ENCODE results near the gene NME3.

Gene NME3

GRCh38 chr16:1793578-1794220 lies 22.4 kb upstream of the NME3 start, which contains the start of gene IGFALS:
TSS of gene IGFALS (minus strand) at chr16:1793705. CDS start at chr16:1793652, 53 bp downstream.
- no peak for DNase-seq

- DNase-seq: no peak
Measured at GRCh38 chr16:1792836-1793577, 21.7 kb upstream of the NME3 start.

DNA sequence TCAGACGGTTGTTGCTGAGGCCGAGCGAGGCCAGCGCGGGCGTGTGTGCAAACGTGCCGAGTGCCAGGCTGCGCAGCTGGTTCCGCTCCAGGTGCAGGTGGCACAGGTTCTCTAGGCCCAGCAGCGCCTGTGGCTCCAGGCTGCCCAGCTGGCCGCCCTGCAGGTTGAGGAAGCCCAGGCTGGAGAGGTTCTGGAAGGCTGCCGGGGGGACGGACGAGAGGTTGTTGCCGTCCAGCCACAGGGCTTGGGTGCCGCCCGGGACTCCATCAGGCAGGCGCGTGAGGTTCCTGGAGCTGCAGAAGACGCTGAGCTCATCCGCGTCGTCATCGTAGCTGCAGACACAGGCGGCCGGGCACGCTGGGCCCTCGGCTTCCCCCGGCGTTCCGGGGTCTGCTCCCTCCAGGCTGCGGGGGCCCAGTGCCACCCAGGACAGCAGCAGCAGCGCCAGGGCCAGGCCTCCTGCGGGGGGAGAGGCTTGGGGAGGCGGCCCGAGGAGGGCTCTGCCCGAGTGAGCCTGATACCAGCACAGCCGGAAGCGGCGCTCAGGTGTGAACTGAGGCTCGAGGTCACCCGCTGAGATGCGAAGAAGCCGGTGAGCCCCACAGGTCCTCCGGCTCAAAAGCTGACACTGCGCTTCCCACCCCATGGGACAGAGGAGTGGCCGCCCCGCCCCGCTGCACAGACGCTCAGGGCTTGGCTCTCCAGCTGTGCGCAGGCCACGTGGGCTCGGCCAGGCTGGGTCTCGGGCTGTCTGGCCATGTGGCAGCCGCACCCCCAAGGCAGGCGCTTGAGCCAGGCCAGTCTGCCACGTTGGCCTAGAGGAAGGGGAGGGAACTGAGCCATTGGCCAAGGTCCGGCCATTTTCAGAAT lies 20.8 kb upstream of the NME3 start:
- no peak for DNase-seq

- no peak for DNase-seq
Measured at GRCh38 chr16:1791256-1791942, 20.1 kb upstream of the NME3 start.

DNA sequence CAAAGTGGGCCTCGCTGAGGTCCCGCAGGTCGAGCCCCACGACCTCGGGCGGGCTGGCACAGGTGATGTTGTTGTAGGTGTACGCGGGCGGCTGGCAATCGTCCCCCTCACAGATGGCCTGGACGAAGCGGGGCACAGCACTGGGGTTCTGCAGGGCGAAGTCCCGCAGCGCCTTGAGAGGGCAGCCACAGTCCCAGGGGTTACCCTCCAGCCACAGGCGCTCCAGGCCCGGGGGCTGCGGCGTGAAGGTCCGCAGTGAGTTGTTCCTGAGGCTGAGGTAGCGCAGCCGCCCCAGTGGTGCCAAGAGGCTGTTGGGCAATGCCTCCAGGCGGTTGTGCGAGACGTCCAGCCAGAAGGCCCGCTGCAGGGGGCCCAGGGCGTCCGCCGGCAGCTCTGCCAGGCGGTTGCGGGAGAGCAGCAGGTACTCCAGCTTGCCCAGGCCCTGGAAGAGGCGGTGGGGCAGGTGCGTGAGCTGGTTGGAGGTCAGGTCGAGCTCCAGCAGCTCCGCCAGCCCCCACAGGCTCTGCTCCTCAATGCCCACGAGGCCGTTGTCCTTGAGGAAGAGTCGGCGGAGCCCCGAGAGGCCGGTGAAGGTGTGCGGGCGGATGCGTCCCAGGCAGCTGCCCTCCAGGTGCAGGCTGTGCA lies 19.4 kb upstream of the NME3 start:
- DNase-seq: no peak

DNA sequence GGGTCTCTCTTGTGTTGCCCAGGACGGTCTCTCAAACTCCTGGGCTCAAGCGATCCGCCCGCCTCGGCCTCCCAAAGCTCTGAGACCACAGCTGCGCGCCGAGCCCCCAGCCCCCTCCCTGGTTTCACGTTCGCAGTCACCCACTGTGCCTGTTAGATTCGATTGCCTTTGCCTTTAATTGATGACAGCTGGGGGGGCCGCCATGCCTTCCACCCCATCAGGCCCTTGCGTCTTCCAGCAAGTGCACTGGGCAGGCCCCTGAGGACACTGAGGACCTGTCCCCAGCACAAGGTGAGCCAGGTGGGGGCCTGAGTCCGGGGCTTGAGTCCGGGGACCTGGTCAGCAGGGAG lies 18.9 kb upstream of the NME3 start:
- DNase-seq: no peak

DNA sequence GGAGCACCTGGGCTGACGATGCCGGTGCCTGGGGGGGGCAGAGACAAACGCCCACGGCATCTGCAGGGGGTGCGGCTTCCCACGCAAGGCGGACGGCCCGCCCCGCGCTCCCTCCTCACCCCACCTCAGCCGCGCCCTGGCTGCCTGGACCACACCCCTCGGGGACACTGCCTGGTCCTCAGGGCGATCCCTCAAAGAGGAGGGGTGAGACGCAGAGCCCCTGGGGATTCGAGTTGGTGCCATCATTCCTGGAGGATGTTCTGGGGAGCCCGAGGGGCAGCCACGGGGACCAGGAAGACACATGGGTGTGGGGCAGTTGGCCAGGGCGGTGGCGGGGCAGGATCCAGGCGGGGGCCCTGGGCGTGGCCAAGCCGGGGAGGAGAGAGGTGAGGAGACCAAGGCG lies 18.3 kb upstream of the NME3 start:
- no peak for DNase-seq

- no peak for DNase-seq
Measured at GRCh38 chr16:1788708-1789100, 17.4 kb upstream of the NME3 start.

DNA sequence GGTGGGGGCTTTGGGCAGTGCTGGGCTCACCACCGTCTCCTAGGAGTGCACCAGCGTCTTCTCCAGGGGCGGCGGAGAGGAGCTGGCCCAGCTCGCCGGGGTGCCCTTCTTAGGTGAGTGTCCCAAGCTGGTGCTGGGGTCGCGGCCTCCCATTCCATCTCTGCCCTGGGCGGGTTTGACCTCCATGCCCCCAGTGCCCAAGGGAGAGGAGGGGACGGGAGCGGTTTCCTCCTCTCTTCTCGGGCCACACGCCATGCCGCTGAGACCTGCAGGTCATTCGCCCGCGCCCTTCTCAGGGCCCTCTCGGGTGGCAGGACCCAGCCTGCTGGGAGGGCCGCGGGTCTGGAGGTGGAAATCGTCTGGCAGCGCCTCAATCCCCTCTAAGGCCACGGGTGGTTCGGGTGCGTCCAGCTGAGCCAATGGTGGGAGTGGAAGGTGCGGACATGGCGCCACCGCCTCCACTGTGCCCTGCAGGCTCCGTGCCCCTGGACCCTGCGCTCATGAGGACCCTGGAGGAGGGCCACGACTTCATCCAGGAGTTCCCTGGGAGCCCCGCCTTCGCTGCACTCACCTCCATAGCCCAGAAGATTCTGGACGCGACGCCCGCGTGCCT lies 16.9 kb upstream of the NME3 start:
- no peak for DNase-seq

DNA sequence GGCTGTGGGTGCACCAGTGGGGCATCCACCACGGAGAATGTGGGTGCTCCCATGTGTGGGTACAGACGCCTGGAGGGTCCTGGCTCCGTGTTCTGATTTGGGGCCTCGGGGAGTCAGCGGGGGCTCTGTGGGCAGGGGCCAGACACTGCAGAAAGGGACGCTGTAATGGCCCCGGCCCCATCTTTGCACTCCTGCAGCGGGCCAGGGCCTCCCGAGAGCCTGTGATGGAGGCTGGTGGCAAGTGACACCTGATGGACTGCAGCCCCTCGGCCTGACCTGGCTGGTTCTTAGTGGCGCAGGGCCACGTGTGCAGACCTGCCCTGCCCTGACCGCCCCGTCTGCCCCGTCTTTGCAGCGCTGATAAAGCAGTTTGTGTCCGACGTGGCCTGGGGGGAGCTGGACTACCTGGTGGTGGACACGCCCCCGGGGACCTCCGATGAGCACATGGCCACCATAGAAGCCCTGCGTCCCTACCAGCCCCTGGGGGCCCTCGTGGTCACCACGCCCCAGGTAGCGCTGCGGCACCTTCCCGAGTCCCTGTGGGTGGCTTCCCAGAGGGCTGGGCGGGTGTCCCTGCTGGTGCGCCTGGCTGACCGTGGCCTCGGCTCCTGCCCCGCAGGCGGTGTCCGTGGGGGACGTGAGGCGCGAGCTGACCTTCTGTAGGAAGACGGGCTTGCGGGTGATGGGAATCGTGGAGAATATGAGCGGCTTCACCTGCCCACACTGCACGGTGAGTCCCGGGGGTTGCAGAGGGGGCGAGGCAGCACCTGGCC lies 16.2 kb upstream of the NME3 start:
- no peak for DNase-seq

- DNase-seq: no peak
Measured at GRCh38 chr16:1787056-1787321, 15.6 kb upstream of the NME3 start.

- DNase-seq: no peak
Measured at GRCh38 chr16:1786242-1787055, 15.1 kb upstream of the NME3 start.

DNA sequence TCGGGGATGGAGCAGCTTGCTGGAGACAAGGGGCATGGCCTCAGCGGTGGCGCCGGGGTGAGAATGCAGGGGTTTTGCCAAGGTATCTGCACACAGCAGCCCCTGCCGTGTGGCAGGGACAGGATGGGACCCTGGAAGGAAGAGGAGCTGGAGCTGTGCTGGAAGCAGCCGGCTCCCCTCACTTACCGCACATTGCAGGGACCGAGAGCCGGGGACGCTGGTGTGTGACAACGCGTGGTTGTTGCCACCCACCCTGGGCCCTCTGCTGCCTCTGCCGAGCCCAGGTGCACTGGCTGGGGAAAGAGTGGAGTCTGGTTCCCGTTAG lies 14.5 kb upstream of the NME3 start:
- no peak for DNase-seq

DNA sequence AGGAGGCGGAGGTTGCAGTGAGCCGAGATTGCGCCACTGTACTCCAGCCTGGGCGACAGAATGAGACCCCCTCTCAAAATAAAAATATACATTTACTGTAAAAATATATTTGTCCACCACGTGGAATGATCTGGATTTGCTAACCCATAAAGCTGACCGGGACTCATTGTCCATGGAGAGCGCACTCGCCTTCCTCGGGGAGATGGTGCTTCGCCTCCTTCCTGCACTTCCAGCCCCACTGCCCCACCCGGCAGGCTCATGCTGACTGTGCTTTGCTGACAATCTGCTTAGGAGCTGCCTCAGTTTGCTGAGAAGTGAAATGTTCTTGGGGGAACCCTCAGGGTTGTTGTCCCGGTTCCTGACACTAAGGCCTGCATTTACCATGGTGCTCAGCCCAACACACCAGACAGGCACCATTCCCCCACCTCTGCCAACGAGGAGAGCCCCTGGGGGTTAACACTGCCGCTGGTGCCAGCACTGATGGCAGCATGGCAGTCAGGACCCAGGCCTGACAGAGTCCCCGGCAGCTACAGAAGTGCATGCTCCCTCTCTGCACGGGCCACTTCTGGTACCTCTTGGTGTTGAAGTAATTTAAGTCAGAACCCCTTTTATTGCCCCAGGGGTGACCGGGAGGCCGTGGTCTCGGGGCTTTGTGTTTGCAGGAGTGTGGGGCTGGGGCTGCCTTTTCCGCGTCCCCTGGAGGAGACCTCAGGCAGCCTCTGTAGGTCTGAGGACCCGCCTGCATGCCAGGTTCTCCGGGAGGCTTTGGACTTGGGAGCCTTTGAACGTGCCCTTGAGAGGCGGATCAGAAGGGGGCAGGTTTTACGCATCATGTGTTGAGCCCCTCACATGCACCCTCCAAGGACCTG lies 13.9 kb upstream of the NME3 start:
- no peak for DNase-seq

DNA sequence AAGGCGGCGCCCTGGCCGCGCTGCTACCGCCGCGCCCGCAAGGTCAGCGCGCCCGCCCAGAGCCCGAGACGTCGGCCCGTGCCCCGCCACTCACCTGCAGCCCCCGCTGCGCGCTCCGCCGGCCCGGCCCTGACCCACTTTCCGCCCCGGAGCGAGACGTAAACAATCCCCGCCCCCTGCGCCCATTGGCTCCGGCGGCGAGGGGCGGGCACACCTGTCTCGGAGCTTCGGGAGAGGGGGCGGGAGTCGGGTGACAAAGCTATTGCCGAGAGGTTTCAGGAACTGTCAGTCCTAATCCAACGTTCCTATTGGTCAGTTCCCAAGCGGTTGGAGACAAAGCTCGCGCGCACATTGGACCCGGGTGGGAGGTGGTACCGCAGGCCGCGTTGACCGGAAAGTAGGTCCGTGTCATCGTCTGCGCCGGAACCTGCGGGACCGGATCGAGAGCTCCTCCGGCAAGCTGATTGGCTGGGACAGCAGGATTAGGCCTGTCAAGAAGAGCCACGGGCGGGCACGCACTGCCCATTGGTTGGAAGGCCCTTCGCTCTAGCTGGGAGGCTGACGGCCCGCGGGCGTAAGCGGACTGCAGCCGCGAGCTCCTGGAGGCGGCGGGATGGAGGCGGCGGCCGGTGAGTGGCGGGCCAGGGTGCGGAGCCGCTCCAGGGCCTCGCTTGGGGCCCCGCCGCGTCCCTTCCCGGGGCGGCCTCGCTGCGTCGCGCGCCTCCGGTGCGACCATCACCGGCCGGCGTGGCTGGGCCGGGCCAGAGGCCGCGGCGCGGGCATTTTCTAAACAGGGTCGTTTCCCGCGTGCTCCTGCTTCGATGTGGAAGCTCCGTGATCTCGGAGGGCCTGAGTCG lies 11.3 kb upstream of the NME3 start, which contains the start of the genes NUBP2 and SPSB3:
Gene NUBP2 (plus strand): TSS at position 553 of the 857 bp plus-strand sequence. CDS start 61 bp downstream, at position 614.
Gene SPSB3 (minus strand): TSS at position 164 of the 857 bp plus-strand sequence. CDS start 1,088 bp downstream, outside the sequence.
- DNase-seq: peak; percentile 99

DNA sequence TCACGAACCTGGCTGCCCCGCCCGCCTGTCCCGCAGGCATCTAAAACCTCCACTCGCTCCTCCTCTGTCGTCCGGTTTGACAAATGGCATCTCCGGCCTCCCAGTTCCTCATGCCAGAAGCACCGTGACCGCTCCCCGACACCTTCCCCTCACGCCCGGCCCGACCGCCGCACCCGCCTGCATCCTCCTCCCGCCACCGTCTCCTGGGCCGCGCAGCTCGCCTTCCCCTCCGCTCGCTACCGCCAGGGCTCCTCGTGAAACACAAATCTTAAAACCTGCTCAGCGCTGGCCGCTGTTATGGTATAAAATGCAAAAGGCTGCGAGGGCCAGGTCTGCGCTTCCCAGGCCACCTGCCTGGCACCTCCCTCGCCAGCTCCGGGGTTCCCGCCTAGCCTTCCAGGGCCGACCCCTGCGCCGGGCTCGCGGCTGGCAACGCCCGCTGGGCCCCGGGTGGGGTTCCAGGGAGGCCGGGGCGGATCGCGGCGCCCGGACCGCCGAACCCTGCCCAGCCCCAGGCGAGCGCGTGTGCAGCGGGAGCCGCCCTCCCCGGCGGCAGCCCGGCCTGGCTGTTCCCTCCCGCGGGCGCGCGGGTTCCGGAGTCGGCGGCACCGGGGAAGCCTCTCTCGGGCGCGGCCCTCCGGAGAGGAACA lies 10.5 kb upstream of the NME3 start:
- no peak for DNase-seq

GRCh38 chr16:1781254-1781653 lies 9.9 kb upstream of the NME3 start:
- no peak for DNase-seq

DNA sequence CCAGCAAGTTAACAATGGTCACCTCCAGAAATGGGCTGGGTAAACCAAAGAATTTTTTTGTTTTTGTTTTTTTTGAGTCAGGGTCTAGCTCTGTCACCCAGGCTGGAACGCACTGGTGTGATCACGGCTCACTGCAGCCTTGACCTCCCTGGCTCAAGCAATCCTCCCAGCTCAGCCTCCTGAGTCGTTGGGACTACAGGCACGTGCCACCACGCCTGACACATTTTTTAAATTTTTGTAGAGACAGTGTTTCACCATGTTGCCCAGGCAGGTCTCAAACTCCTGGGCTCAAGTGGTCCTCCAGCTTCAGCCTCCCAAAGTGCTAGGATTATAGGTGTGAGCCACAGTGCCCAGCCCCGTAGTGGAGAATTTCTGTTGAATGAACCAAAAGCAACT lies 9.3 kb upstream of the NME3 start:
- no peak for DNase-seq

All from NCI-H2107 (cell line).